ENCODE results near the gene TBATA.

The TBATA gene

GRCh38 chr10:70747192-70747965 is 37.8 kb downstream of the TBATA start:
- in situ Hi-C loops (cut with MboI; ENCODE audit: low sequenced_read_pairs): loop anchor here (25.0 kb wide), 1 partner anchor 185 kb away; no protein-coding TSS in a partner anchor

- in situ Hi-C loops (cut with MboI; ENCODE audit: low sequenced_read_pairs): loop anchor here (25.0 kb wide), 1 partner anchor 183 kb away; no protein-coding TSS in a partner anchor
Measured at GRCh38 chr10:70745555-70745954, 39.6 kb downstream of the TBATA start.

GRCh38 chr10:70744617-70745143 is 40.5 kb downstream of the TBATA start:
- in situ Hi-C loops (cut with MboI; ENCODE audit: low sequenced_read_pairs): loop anchor here (25.0 kb wide), 1 partner anchor 182 kb away; no protein-coding TSS in a partner anchor

GRCh38 chr10:70743879-70744278 is 41.3 kb downstream of the TBATA start:
- in situ Hi-C loops (cut with MboI; ENCODE audit: low sequenced_read_pairs): loop anchor here (25.0 kb wide), 1 partner anchor 182 kb away; no protein-coding TSS in a partner anchor

GRCh38 chr10:70743430-70743788 is 41.8 kb downstream of the TBATA start:
- in situ Hi-C loops (cut with MboI; ENCODE audit: low sequenced_read_pairs): loop anchor here (25.0 kb wide), 1 partner anchor 181 kb away; no protein-coding TSS in a partner anchor

- in situ Hi-C loops (cut with MboI; ENCODE audit: low sequenced_read_pairs): loop anchor here (25.0 kb wide), 1 partner anchor 180 kb away; no protein-coding TSS in a partner anchor
Measured at GRCh38 chr10:70742537-70743429, 42.4 kb downstream of the TBATA start.

GRCh38 chr10:70740406-70741288 is 44.5 kb downstream of the TBATA start:
- in situ Hi-C loops (cut with MboI; ENCODE audit: low sequenced_read_pairs): loop anchor here (25.0 kb wide), 1 partner anchor 178 kb away; no protein-coding TSS in a partner anchor

- in situ Hi-C loops (cut with MboI; ENCODE audit: low sequenced_read_pairs): loop anchor here (25.0 kb wide), 1 partner anchor 176 kb away; no protein-coding TSS in a partner anchor
Measured at GRCh38 chr10:70738761-70739121, 46.4 kb downstream of the TBATA start.

- in situ Hi-C loops (cut with MboI; ENCODE audit: low sequenced_read_pairs): loop anchor here (25.0 kb wide), 1 partner anchor 176 kb away; no protein-coding TSS in a partner anchor
Measured at GRCh38 chr10:70738006-70738760, 47.0 kb downstream of the TBATA start.

GRCh38 chr10:70737250-70737649 is 47.9 kb downstream of the TBATA start:
- in situ Hi-C loops (cut with MboI; ENCODE audit: low sequenced_read_pairs): loop anchor here (25.0 kb wide), 1 partner anchor 175 kb away; no protein-coding TSS in a partner anchor

- in situ Hi-C loops (cut with MboI; ENCODE audit: low sequenced_read_pairs): loop anchor here (25.0 kb wide), 1 partner anchor 174 kb away; no protein-coding TSS in a partner anchor
Measured at GRCh38 chr10:70736525-70736924, 48.7 kb downstream of the TBATA start.

- in situ Hi-C loops (cut with MboI; ENCODE audit: low sequenced_read_pairs): loop anchor here (25.0 kb wide), 1 partner anchor 173 kb away; no protein-coding TSS in a partner anchor
Measured at GRCh38 chr10:70735161-70735560, 50.0 kb downstream of the TBATA start.

- in situ Hi-C loops (cut with MboI; ENCODE audit: low sequenced_read_pairs): loop anchor here (25.0 kb wide), 1 partner anchor 171 kb away; no protein-coding TSS in a partner anchor
Measured at GRCh38 chr10:70733051-70733450, 52.1 kb downstream of the TBATA start.

- in situ Hi-C loops (cut with MboI; ENCODE audit: low sequenced_read_pairs): loop anchor here (25.0 kb wide), 1 partner anchor 170 kb away; no protein-coding TSS in a partner anchor
Measured at GRCh38 chr10:70732569-70732968, 52.6 kb downstream of the TBATA start.

GRCh38 chr10:70730955-70731354 is 54.2 kb downstream of the TBATA start:
- in situ Hi-C loops (cut with MboI; ENCODE audit: low sequenced_read_pairs): loop anchor here (25.0 kb wide), 1 partner anchor 169 kb away; no protein-coding TSS in a partner anchor

- in situ Hi-C loops (cut with MboI; ENCODE audit: low sequenced_read_pairs): loop anchor here (25.0 kb wide), 1 partner anchor 168 kb away; no protein-coding TSS in a partner anchor
Measured at GRCh38 chr10:70729763-70730357, 55.3 kb downstream of the TBATA start.

- in situ Hi-C loops (cut with MboI; ENCODE audit: low sequenced_read_pairs): loop anchor here (25.0 kb wide), 1 partner anchor 166 kb away; no protein-coding TSS in a partner anchor
Measured at GRCh38 chr10:70728328-70728727, 56.8 kb downstream of the TBATA start.

- in situ Hi-C loops (cut with MboI; ENCODE audit: low sequenced_read_pairs): loop anchor here (25.0 kb wide), 1 partner anchor 165 kb away; no protein-coding TSS in a partner anchor
Measured at GRCh38 chr10:70726909-70727495, 58.2 kb downstream of the TBATA start.
